Activated B cell treated with CpG ODN at 0.5 μM for 24 hours (primary cell): ENCODE measurements around the gene HES6. TPM values are rescaled to one million over a fixed set of nuclear protein-coding genes. Genes with fewer than 3 reads are reported as not detected.

ENCODE experiments used
- ATAC-seq: fragments of 200-7000 bp; cut with Tn5 transposase; one replicate; pipeline ENCODE4 v1.10.0; 2021; ENCODE audit warnings: low read depth, mild to moderate bottlenecking, moderate library complexity
- CTCF ChIA-PET: fragments of 350-600 bp; sonication (Branson Sonifier 250); formaldehyde crosslinking; loops from one replicate; lab custom pipeline; 2021; ENCODE audit warnings: antibody characterized with exemption; lab: Charles Lee
- POLR2A ChIA-PET: fragments of 350-600 bp; sonication (Branson Sonifier 250); formaldehyde crosslinking; loops from one replicate; lab custom pipeline; 2021; ENCODE audit warnings: antibody characterized with exemption; lab: Charles Lee
- DNase-seq: peaks from one replicate; pipeline ENCODE4 v3.0.0; 2022
- H3K27ac Mint-ChIP-seq: one replicate; pipeline ENCODE4 v1.8.0; 2020; ENCODE audit warnings: mixed read lengths
- H3K27me3 Mint-ChIP-seq: one replicate; pipeline ENCODE4 v1.8.0; 2021; ENCODE audit warnings: mixed read lengths
- H3K36me3 Mint-ChIP-seq: one replicate; pipeline ENCODE4 v1.8.0; 2021; ENCODE audit warnings: low read depth, mixed read lengths
- H3K4me1 Mint-ChIP-seq: one replicate; pipeline ENCODE4 v1.8.0; 2021; ENCODE audit warnings: mixed read lengths
- H3K4me3 Mint-ChIP-seq: one replicate; pipeline ENCODE4 v1.8.0; 2020; ENCODE audit warnings: mild to moderate bottlenecking, mixed read lengths
- H3K9me3 Mint-ChIP-seq: one replicate; pipeline ENCODE4 v1.8.0; 2020; ENCODE audit warnings: mixed read lengths
- intact Hi-C: fragments of 100-400 bp; cut with micrococcal nuclease; formaldehyde crosslinking; loops from one replicate; pipeline ENCODE4 v1.15.1; 2024
- total RNA-seq: library from RNA; stranded (reverse); gene quantifications from 2 replicates; pipeline ENCODE4 v1.2.3, GENCODE V29; 2022
- TF ChIP-seq, protein P1 (sequence below): fragments of 200-600 bp; IDR thresholded peaks from one replicate; pipeline ENCODE4 v1.8.0; 2022; ENCODE audit warnings: antibody characterized with exemption, mild to moderate bottlenecking

Gene HES6
- total RNA-seq, 1 donor from 2014 or later = 5.0 TPM

- TF ChIP-seq, protein P1, sequence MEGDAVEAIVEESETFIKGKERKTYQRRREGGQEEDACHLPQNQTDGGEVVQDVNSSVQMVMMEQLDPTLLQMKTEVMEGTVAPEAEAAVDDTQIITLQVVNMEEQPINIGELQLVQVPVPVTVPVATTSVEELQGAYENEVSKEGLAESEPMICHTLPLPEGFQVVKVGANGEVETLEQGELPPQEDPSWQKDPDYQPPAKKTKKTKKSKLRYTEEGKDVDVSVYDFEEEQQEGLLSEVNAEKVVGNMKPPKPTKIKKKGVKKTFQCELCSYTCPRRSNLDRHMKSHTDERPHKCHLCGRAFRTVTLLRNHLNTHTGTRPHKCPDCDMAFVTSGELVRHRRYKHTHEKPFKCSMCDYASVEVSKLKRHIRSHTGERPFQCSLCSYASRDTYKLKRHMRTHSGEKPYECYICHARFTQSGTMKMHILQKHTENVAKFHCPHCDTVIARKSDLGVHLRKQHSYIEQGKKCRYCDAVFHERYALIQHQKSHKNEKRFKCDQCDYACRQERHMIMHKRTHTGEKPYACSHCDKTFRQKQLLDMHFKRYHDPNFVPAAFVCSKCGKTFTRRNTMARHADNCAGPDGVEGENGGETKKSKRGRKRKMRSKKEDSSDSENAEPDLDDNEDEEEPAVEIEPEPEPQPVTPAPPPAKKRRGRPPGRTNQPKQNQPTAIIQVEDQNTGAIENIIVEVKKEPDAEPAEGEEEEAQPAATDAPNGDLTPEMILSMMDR = no peak
- intact Hi-C loops = loop anchor here (1.0 kb wide), 5 partner anchors 27 to 236 kb away; partner anchors contain the start of gene PER2
- peaks cover 45% of the 10 kb centered on the region for H3K4me1 Mint-ChIP-seq
- ATAC-seq (no peak), DNase-seq (no peak)
- H3K27ac Mint-ChIP-seq = peak overlapping the region; percentile 89
- H3K9me3 Mint-ChIP-seq = no peaks in the 10 kb centered on the region
- H3K4me3 Mint-ChIP-seq = peak overlapping the region; percentile 84
- CTCF ChIA-PET = no interaction called here
- peaks cover 4% of the 10 kb centered on the region for H3K36me3 Mint-ChIP-seq
- no peaks in the 10 kb centered on the region for H3K27me3 Mint-ChIP-seq
- POLR2A ChIA-PET = interaction anchor here (0.6 to 2.0 kb wide), 9 partner anchors 8 to 264 kb away, joined by 3 to 11 read pairs (median 6); partner anchors contain the start of gene SCLY
Measured at GRCh38 chr2:238203973-238204683, 35.7 kb downstream of the HES6 start.

GRCh38 chr2:238203094-238203972 lies 36.5 kb downstream of the HES6 start, which contains the start of gene ILKAP:
TSS of gene ILKAP (minus strand) at chr2:238203695. CDS start at chr2:238203553, 142 bp downstream.
- peak within 1 kb of the TSS; percentile 85 for H3K4me3 Mint-ChIP-seq
- no peaks in the 10 kb centered on the region for H3K27me3 Mint-ChIP-seq
- intact Hi-C loops = loop anchor here (1.0 kb wide), 5 partner anchors 28 to 235 kb away; partner anchors contain the start of gene PER2
- ChIA-PET POLR2A (interaction anchor here (0.6 to 2.0 kb wide), 13 partner anchors 9 to 263 kb away, joined by 3 to 11 read pairs (median 4); partner anchors contain the start of gene SCLY), CTCF (no interaction called here)
- peaks cover 48% of the 10 kb centered on the region for H3K4me1 Mint-ChIP-seq
- H3K36me3 Mint-ChIP-seq = peaks cover 6% of the 10 kb centered on the region
- peak within 1 kb of the TSS; percentile 89 for H3K27ac Mint-ChIP-seq
- DNase-seq (peak; percentile 90), ATAC-seq (peak; percentile 97)
- no peaks in the 10 kb centered on the region for H3K9me3 Mint-ChIP-seq
- TF ChIP-seq, protein P1 = no peak

GRCh38 chr2:238202326-238203093 lies 37.3 kb downstream of the HES6 start:
- no peaks in the 10 kb centered on the region for H3K27me3 Mint-ChIP-seq
- H3K4me1 Mint-ChIP-seq = peaks cover 53% of the 10 kb centered on the region
- H3K4me3 Mint-ChIP-seq = peak overlapping the region; percentile 85
- DNase-seq = no peak
- POLR2A ChIA-PET = interaction anchor here (0.6 to 2.0 kb wide), 9 partner anchors 19 to 304 kb away, joined by 3 to 10 read pairs (median 4); partner anchors contain the start of gene SCLY
- no peak for ATAC-seq
- intact Hi-C loops = loop anchor here (1.0 kb wide), 5 partner anchors 29 to 234 kb away; partner anchors contain the start of gene PER2
- CTCF ChIA-PET = interaction anchor here (1.4 kb wide), 1 partner anchor 344 kb away, joined by 4 read pairs; no protein-coding TSS in a partner anchor
- no peaks in the 10 kb centered on the region for H3K9me3 Mint-ChIP-seq
- peaks cover 6% of the 10 kb centered on the region for H3K36me3 Mint-ChIP-seq
- H3K27ac Mint-ChIP-seq = peak overlapping the region; percentile 77
- TF ChIP-seq, protein P1 = no peak

GRCh38 chr2:238190445-238190844 lies 49.4 kb downstream of the HES6 start:
- H3K27me3 Mint-ChIP-seq = no peaks in the 10 kb centered on the region
- TF ChIP-seq, protein P1 = no peak
- intact Hi-C loops = no loop called here
- no peak for ATAC-seq
- POLR2A ChIA-PET = no interaction called here
- no peaks in the 10 kb centered on the region for H3K9me3 Mint-ChIP-seq
- no peaks in the 10 kb centered on the region for H3K4me1 Mint-ChIP-seq
- DNase-seq = no peak
- peaks cover 85% of the 10 kb centered on the region for H3K36me3 Mint-ChIP-seq
- H3K27ac Mint-ChIP-seq = no peak overlapping the region
- CTCF ChIA-PET = no interaction called here
- H3K4me3 Mint-ChIP-seq = no peak overlapping the region

Other genes with a start within 250 kb of the HES6 start
- gene SCLY, start 179.0 kb downstream of the HES6 start, total RNA-seq = 24.1 and 26.9 TPM in 2 replicates
- gene ESPNL, start 139.7 kb downstream of the HES6 start, total RNA-seq = 0.27 and 0.42 TPM in 2 replicates
- not detected in 2 replicates for gene KLHL30, start 101.4 kb downstream of the HES6 start, total RNA-seq
- not detected in 2 replicates for gene ERFE, start 81.1 kb downstream of the HES6 start, total RNA-seq
- 64.4 and 77.3 TPM in 2 replicates for gene ILKAP, start 36.3 kb downstream of the HES6 start, total RNA-seq
- 15.8 and 16.6 TPM in 2 replicates for gene PER2, start 48.6 kb upstream of the HES6 start, total RNA-seq
- 9.5 and 9.9 TPM in 2 replicates for gene TRAF3IP1, start 80.5 kb upstream of the HES6 start, total RNA-seq
- gene ASB1, start 186.9 kb upstream of the HES6 start, total RNA-seq = 44.5 and 49.8 TPM in 2 replicates